Stimulated activated CD8-positive, alpha-beta memory T cell treated with anti-CD3 and anti-CD28 coated beads, Interleukin-15, amount 100 ng/mL, for 4 hours (primary cell): ENCODE results near the gene ZFYVE26.
"Not testable (repeated sequence)": the region's sequence is repeated elsewhere in the genome, so short reads cannot be mapped to it uniquely, and the experiment has no call there.

Experiments used
- DNase-seq, 2 donors: peaks; one replicate each; pipeline ENCODE4 v3.0.0-alpha.2; 2020; ENCODE audit warnings: low read depth in 2 of 2

Gene ZFYVE26

GRCh38 chr14:67705211-67705610 is 111.2 kb downstream of the ZFYVE26 start:
- no peak for DNase-seq

- no peak for DNase-seq
These were observed 111.8 kb downstream of the ZFYVE26 start for GRCh38 chr14:67704484-67705089.

GRCh38 chr14:67703997-67704396 is 112.4 kb downstream of the ZFYVE26 start:
- no peak for DNase-seq

DNA sequence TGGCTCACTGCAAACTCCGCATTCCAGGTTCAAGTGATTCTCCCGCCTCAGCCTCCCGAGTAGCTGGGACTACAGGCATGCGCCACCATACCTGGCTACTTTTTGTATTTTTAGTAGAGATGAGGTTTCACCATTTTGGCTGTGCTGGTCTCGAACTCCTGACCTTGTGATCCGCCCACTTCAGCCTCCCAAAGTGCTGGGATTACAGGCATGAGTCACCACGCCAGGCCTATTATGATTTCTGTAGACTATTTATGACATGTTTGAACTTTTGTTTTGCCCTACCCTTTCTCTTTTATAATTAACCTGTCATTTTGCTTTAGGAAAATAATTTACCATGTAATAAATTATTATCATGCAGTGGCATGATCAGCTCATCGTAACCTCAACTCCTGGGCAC is 114.9 kb downstream of the ZFYVE26 start, which contains the start of gene RDH12:
RDH12 (plus strand) TSS at position 395 of the 400 bp plus-strand sequence. CDS start 20,757 bp downstream, outside the sequence.
- DNase-seq: not testable (repeated sequence)

DNA sequence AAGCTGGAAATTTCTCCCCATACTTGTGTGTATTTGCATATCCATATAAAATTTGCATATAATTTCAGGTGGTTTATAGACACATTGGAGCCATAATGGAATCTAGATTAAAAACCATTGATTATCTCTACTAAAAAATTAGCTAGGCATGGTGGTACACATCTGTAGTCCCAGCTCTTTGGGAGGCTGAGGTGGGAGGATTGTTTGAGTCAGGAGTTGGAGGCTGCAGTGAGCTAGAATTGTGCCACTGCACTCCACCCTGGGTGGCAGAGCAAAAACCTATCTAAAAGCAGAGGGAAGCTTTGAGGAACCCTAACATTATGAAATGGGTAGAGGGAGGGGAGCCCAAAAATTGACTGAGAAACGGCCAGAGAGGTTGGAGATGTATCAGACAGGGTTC is 118.2 kb downstream of the ZFYVE26 start:
- DNase-seq: no peak

- DNase-seq: no peak
These were observed 119.4 kb downstream of the ZFYVE26 start for GRCh38 chr14:67697006-67697405.
